GM12878 (cell line): ENCODE results near the gene TGFBR3. TPM values are rescaled to one million over a fixed set of nuclear protein-coding genes. Genes with fewer than 3 reads are reported as not detected.

Experiments
- ATAC-seq: fragments of 200-7000 bp; cut with Tn5 transposase; 3 replicates; pipeline ENCODE4 v1.9.1; 2020; ENCODE audit warnings: mild to moderate bottlenecking, moderate library complexity
- BruUV-seq: library from RNA; stranded (reverse); fragments of 400-500 nt; replicated peaks from 2 replicates; lab custom pipeline; 2021; lab: Mats Ljungman, UMichigan
- CTCF ChIA-PET: fragments of 300-600 bp; sonication (Branson Sonifier 250); formaldehyde crosslinking; extraction: SDS; loops from one replicate; lab custom pipeline; 2021; ENCODE audit warnings: inconsistent platforms; lab: Yijun Ruan, JAX
- POLR2A ChIA-PET: fragments of 350-600 bp; formaldehyde crosslinking; extraction: SDS; loops from one replicate; lab custom pipeline; 2021; ENCODE audit warnings: inconsistent platforms; lab: Charles Lee
- RAD21 ChIA-PET: fragments of 300-600 bp; sonication (Branson Sonifier 250); formaldehyde crosslinking; loops from one replicate; lab custom pipeline; 2023; ENCODE audit warnings: antibody characterized with exemption; ENCODE audit not compliant: unreplicated experiment; lab: Charles Lee
- SMC1A ChIA-PET: fragments of 300-600 bp; sonication (Branson Sonifier 250); formaldehyde crosslinking; loops from one replicate; lab custom pipeline; 2023; ENCODE audit not compliant: unreplicated experiment, uncharacterized antibody; lab: Charles Lee
- DNase-seq: peaks from one replicate; pipeline ENCODE4 v3.0.0-alpha.2; 2011; ENCODE audit warnings: low read depth, low spot score
- FAIRE-seq: peaks from 3 replicates; lab custom pipeline; 2011; peaks lifted over from hg19 to GRCh38; lab: Jason Lieb, UNC
- H2AFZ ChIP-seq: 2 replicates; pipeline ENCODE4 v1.6.0; 2011; ENCODE audit warnings: low read depth, low read length, control low read depth; ENCODE audit not compliant: control insufficient read depth
- H3K27ac ChIP-seq: 2 replicates; pipeline ENCODE4 v1.5.1; 2011; ENCODE audit warnings: control low read depth; ENCODE audit not compliant: control insufficient read depth, insufficient read depth
- H3K27me3 ChIP-seq, 2 experiments: replicated peaks in 1 of 2; 2 replicates each; pipeline versions ENCODE4 v1.6.0 to v1.6.1; 2011; ENCODE audit warnings: low read length in 1 of 2; ENCODE audit not compliant: control insufficient read depth in 2 of 2, insufficient read depth in 2 of 2
- H3K36me3 ChIP-seq, 2 experiments: 2 replicates each; pipeline ENCODE4 v1.5.1; 2011; ENCODE audit warnings: low read length in 1 of 2; ENCODE audit not compliant: control insufficient read depth in 2 of 2, insufficient read depth in 2 of 2
- H3K4me1 ChIP-seq: 2 replicates; pipeline ENCODE4 v1.6.1; 2011; ENCODE audit warnings: mild to moderate bottlenecking, low read length, moderate library complexity, mixed read lengths; ENCODE audit not compliant: control insufficient read depth, insufficient read depth
- H3K4me2 ChIP-seq: 2 replicates; pipeline ENCODE4 v1.6.0; 2011; ENCODE audit warnings: control low read depth; ENCODE audit not compliant: control insufficient read depth, insufficient read depth
- H3K4me3 ChIP-seq: fragments of 200-600 bp; sonication (generic); 2 replicates; pipeline ENCODE4 v1.5.1; 2016
- H3K79me2 ChIP-seq: 2 replicates; pipeline ENCODE4 v1.6.0; 2011; ENCODE audit warnings: low read length; ENCODE audit not compliant: control insufficient read depth, insufficient read depth
- H3K9ac ChIP-seq: 2 replicates; pipeline ENCODE4 v1.8.0; 2011; ENCODE audit warnings: low read length, control low read depth, mixed read lengths; ENCODE audit not compliant: control insufficient read depth, insufficient read depth
- H3K9me3 ChIP-seq: replicated peaks from 3 replicates; pipeline ENCODE4 v1.5.1; 2011; ENCODE audit warnings: mild to moderate bottlenecking, low read length; ENCODE audit not compliant: control insufficient read depth, insufficient read depth
- H4K20me1 ChIP-seq: 2 replicates; pipeline ENCODE4 v1.6.0; 2011; ENCODE audit not compliant: control insufficient read depth, insufficient read depth
- CBX3 ChIP-seq: fragments of 200-600 bp; sonication (generic); IDR thresholded peaks from 2 replicates; pipeline ENCODE4 v1.6.1; 2016; ENCODE audit warnings: low read depth, borderline replicate concordance
- CEBPB ChIP-seq, 2 experiments: fragments of 150-350 bp in 1 of 2; IDR thresholded peaks; 2 replicates each; pipeline ENCODE4 v1.6.1; 2012 to 2014; ENCODE audit warnings: low read depth in 2 of 2, low read length in 2 of 2, borderline replicate concordance in 1 of 2, inconsistent platforms in 1 of 2
- DPF2 ChIP-seq: fragments of 450-650 bp; IDR thresholded peaks from 2 replicates; pipeline ENCODE4 v1.6.1; 2017; ENCODE audit warnings: mild to moderate bottlenecking
- ESRRA ChIP-seq: IDR thresholded peaks from 2 replicates; pipeline ENCODE4 v1.6.1; 2012; ENCODE audit warnings: mild to moderate bottlenecking, low read length, improper control_type of control experiment
- HDAC2 ChIP-seq: fragments of 200-600 bp; sonication (generic); IDR thresholded peaks from 2 replicates; pipeline ENCODE4 v1.6.1; 2017
- IKZF2 ChIP-seq, 2 experiments: fragments of 450-650 bp; IDR thresholded peaks; 2 replicates each; pipeline ENCODE4 v1.6.1; 2017; ENCODE audit warnings: mild to moderate bottlenecking in 2 of 2, moderate library complexity in 2 of 2
- MTA2 ChIP-seq: fragments of 450-650 bp; IDR thresholded peaks from 2 replicates; pipeline ENCODE4 v1.6.1; 2016; ENCODE audit warnings: low read depth, mild to moderate bottlenecking, moderate library complexity
- MXI1 ChIP-seq: fragments of 150-350 bp; IDR thresholded peaks from 2 replicates; pipeline ENCODE4 v1.6.1; 2011; ENCODE audit warnings: low read depth, mild to moderate bottlenecking, inconsistent platforms, low read length, improper control_type of control experiment
- NFIC ChIP-seq: IDR thresholded peaks from 2 replicates; pipeline ENCODE4 v1.6.1; 2012; ENCODE audit warnings: low read depth, mild to moderate bottlenecking, inconsistent platforms, low read length, moderate library complexity
- PAX5 ChIP-seq: IDR thresholded peaks from 2 replicates; pipeline ENCODE4 v1.6.1; 2011; ENCODE audit warnings: low read depth, low read length, borderline replicate concordance
- RAD21 ChIP-seq: IDR thresholded peaks from 2 replicates; pipeline ENCODE4 v1.6.1; 2011; ENCODE audit warnings: mild to moderate bottlenecking, low read depth, low read length, moderate library complexity; ENCODE audit not compliant: insufficient read depth
- SIN3A ChIP-seq: IDR thresholded peaks from 2 replicates; pipeline ENCODE4 v1.6.1; 2012; ENCODE audit warnings: low read depth, low read length, improper control_type of control experiment
- TBL1XR1 ChIP-seq: IDR thresholded peaks from 2 replicates; pipeline ENCODE4 v1.6.1; 2012; ENCODE audit warnings: low read depth, low read length, improper control_type of control experiment
- TCF3 ChIP-seq: IDR thresholded peaks from 2 replicates; pipeline ENCODE4 v1.6.1; 2012; ENCODE audit warnings: low read depth, mild to moderate bottlenecking, low read length, borderline replicate concordance; ENCODE audit not compliant: insufficient read depth
- ZNF207 ChIP-seq: fragments of 450-650 bp; IDR thresholded peaks from 2 replicates; pipeline ENCODE4 v1.6.1; 2014; ENCODE audit warnings: antibody characterized with exemption, mild to moderate bottlenecking, borderline replicate concordance
- WGBS: methylation state at CpG from one replicate; pipeline ENCODE4 v1.1.6; 2016; ENCODE audit warnings: low lambda C conversion rate; ENCODE audit not compliant: insufficient replicate concordance, insufficient coverage; ENCODE audit errors: missing lambda C conversion rate; 5-methylcytosine and 5-hydroxymethylcytosine counted together
- in situ Hi-C: fragments of 300-500 bp; cut with MboI; formaldehyde crosslinking; loops from 9 replicates; pipeline ENCODE4 v1.14.3; 2018; ENCODE audit warnings: mixed read lengths
- intact Hi-C: fragments of 100-400 bp; cut with micrococcal nuclease; formaldehyde crosslinking; loops from one replicate; pipeline ENCODE4 v1.14.2; 2022; ENCODE audit not compliant: unreplicated experiment
- polyA plus RNA-seq, 11 experiments: library from polyadenylated mRNA; depleted of rRNA in 4 of 11; unstranded in 6 of 11; stranded (reverse) in 5 of 11; fragments of >200 nt; fragmentation: Nextera tagmentation in 4 of 11; fragmentation: Illumina TruSeq in 1 of 11; extraction: Ambion mirVana in 4 of 11; extraction: Trizol in 1 of 11; gene quantifications; 1 replicate in 1 of 11; 2 replicates in 10 of 11; pipeline versions ENCODE4 v1.2.1 to v1.2.3, GENCODE V29; 2011 to 2016; ENCODE audit warnings: inconsistent platforms in 2 of 11, missing spikeins in 2 of 11, low read depth in 1 of 11
- total RNA-seq, 4 experiments: library from RNA; depleted of rRNA in 3 of 4; stranded (reverse); fragments of >200 nt in 3 of 4; fragmentation: Illumina TruSeq in 1 of 4; extraction: Trizol in 1 of 4; gene quantifications; 2 replicates each; pipeline versions ENCODE4 v1.2.1 to v1.2.3, GENCODE V29; 2013 to 2021
- TF ChIP-seq, protein P1 (sequence below): fragments of 450-650 bp; formaldehyde crosslinking; IDR thresholded peaks from 2 replicates; pipeline ENCODE4 v1.4.0; 2022; ENCODE audit warnings: mild to moderate bottlenecking, moderate library complexity
- TF ChIP-seq, protein P2 (sequence below): fragments of 450-650 bp; IDR thresholded peaks from 2 replicates; pipeline ENCODE4 v1.6.1; 2017; ENCODE audit warnings: low read depth, mild to moderate bottlenecking, moderate library complexity
- TF ChIP-seq, protein P3 (sequence below): fragments of 450-650 bp; IDR thresholded peaks from 2 replicates; pipeline ENCODE4 v1.6.1; 2018; ENCODE audit warnings: mild to moderate bottlenecking, low read depth, moderate library complexity; ENCODE audit not compliant: partially characterized antibody

Gene TGFBR3
- total and polyA plus RNA-seq, 10 of the 15 experiments (the other 5 are each of a cell fraction or from before 2014, with no cell fraction given), result 2.7 to 16.5 (median 12.6) TPM

DNA sequence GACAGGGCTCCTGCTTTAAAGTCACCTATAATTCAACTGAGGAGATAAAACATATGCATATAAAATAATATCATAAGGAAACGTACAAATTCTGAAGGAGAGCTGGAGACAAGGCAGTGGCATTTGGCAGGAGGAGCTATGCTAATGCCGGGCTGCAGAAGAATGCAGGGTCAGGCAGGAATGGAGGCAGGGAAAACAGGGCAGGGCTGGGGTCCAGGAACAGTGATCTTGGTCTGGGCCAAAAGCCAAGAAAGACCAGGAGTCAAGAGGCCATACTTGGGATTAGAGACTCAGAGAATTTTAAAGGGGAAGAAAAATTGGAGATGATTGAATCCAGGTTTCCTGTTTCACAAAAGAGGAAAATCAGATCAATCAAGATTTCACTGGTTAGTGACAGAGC is 43.3 kb upstream of the TGFBR3 start:
- H3K4me2 ChIP-seq, result no peak overlapping the region
- CTCF ChIA-PET, result interaction anchor here (0.6 to 5.1 kb wide), 7 partner anchors 138 to 763 kb away, joined by 3 to 55 read pairs (median 5); no protein-coding TSS in a partner anchor
- DNase-seq, result no peak
- no peaks in the 10 kb centered on the region for H3K4me1 ChIP-seq
- H3K36me3 ChIP-seq, result no peaks in the 10 kb centered on the region
- H2AFZ ChIP-seq, result no peak overlapping the region; the same call in 1 of the 2 replicates
- no peaks in the 10 kb centered on the region for H3K9me3 ChIP-seq
- H3K79me2 ChIP-seq, result no peaks in the 10 kb centered on the region
- H4K20me1 ChIP-seq, result no peaks in the 10 kb centered on the region
- POLR2A ChIA-PET, result no interaction called here
- FAIRE-seq, result no peak
- H3K27ac ChIP-seq, result no peak overlapping the region
- no peak overlapping the region for H3K9ac ChIP-seq
- H3K27me3 ChIP-seq, result no peaks in the 10 kb centered on the region
- no peak for ATAC-seq
- RAD21 ChIA-PET, result interaction anchor here (0.7 to 1.3 kb wide), 5 partner anchors 170 to 762 kb away, joined by 3 to 4 read pairs (median 3); no protein-coding TSS in a partner anchor
- no peak overlapping the region for H3K4me3 ChIP-seq
- 25% methylated on average over 2 of the region's 2 CpGs for whole genome bisulfite sequencing
- in situ Hi-C loops (loop anchor here (5.0 to 10.0 kb wide), 3 partner anchors 417 to 764 kb away; no protein-coding TSS in a partner anchor), intact Hi-C loops (loop anchor here (5.0 kb wide), 2 partner anchors 522 to 762 kb away; no protein-coding TSS in a partner anchor)
- SMC1A ChIA-PET, result interaction anchor here (0.6 to 3.2 kb wide), 6 partner anchors 16 to 763 kb away, joined by 3 to 19 read pairs (median 3); no protein-coding TSS in a partner anchor
- no TSS peak for BruUV-seq
- no peak for TF ChIP-seq CBX3
- no peak for TF ChIP-seq DPF2
- no peak for TF ChIP-seq SIN3A
- TF ChIP-seq TCF3, result no peak
- TF ChIP-seq CEBPB (IDR thresholded peaks at IDR 0.05; ENCODE audit: borderline replicate concordance in 1 of 2, low read depth in 2 of 2, low read length in 2 of 2), result no peak
- no peak for TF ChIP-seq ZNF207
- TF ChIP-seq, protein P1, sequence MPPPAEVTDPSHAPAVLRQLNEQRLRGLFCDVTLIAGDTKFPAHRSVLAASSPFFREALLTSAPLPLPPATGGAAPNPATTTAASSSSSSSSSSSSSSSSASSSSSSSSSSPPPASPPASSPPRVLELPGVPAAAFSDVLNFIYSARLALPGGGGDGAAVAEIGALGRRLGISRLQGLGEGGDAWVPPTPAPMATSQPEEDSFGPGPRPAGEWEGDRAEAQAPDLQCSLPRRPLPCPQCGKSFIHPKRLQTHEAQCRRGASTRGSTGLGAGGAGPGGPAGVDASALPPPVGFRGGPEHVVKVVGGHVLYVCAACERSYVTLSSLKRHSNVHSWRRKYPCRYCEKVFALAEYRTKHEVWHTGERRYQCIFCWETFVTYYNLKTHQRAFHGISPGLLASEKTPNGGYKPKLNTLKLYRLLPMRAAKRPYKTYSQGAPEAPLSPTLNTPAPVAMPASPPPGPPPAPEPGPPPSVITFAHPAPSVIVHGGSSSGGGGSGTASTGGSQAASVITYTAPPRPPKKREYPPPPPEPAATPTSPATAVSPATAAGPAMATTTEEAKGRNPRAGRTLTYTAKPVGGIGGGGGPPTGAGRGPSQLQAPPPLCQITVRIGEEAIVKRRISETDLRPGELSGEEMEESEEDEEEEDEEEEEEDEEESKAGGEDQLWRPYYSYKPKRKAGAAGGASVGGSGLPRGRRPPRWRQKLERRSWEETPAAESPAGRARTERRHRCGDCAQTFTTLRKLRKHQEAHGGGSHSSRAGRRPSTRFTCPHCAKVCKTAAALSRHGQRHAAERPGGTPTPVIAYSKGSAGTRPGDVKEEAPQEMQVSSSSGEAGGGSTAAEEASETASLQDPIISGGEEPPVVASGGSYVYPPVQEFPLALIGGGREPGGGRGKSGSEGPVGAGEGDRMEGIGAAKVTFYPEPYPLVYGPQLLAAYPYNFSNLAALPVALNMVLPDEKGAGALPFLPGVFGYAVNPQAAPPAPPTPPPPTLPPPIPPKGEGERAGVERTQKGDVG (CRISPR knock-in tag), result no peak
- TF ChIP-seq HDAC2, result no peak
- TF ChIP-seq IKZF2 (IDR thresholded peaks at IDR 0.05), result no peak
- TF ChIP-seq, protein P2, sequence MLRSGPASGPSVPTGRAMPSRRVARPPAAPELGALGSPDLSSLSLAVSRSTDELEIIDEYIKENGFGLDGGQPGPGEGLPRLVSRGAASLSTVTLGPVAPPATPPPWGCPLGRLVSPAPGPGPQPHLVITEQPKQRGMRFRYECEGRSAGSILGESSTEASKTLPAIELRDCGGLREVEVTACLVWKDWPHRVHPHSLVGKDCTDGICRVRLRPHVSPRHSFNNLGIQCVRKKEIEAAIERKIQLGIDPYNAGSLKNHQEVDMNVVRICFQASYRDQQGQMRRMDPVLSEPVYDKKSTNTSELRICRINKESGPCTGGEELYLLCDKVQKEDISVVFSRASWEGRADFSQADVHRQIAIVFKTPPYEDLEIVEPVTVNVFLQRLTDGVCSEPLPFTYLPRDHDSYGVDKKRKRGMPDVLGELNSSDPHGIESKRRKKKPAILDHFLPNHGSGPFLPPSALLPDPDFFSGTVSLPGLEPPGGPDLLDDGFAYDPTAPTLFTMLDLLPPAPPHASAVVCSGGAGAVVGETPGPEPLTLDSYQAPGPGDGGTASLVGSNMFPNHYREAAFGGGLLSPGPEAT, result no peak
- no peak for TF ChIP-seq RAD21
- TF ChIP-seq, protein P3, sequence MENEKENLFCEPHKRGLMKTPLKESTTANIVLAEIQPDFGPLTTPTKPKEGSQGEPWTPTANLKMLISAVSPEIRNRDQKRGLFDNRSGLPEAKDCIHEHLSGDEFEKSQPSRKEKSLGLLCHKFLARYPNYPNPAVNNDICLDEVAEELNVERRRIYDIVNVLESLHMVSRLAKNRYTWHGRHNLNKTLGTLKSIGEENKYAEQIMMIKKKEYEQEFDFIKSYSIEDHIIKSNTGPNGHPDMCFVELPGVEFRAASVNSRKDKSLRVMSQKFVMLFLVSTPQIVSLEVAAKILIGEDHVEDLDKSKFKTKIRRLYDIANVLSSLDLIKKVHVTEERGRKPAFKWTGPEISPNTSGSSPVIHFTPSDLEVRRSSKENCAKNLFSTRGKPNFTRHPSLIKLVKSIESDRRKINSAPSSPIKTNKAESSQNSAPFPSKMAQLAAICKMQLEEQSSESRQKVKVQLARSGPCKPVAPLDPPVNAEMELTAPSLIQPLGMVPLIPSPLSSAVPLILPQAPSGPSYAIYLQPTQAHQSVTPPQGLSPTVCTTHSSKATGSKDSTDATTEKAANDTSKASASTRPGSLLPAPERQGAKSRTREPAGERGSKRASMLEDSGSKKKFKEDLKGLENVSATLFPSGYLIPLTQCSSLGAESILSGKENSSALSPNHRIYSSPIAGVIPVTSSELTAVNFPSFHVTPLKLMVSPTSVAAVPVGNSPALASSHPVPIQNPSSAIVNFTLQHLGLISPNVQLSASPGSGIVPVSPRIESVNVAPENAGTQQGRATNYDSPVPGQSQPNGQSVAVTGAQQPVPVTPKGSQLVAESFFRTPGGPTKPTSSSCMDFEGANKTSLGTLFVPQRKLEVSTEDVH, result no peak
- no peak for TF ChIP-seq TBL1XR1
- no peak for TF ChIP-seq NFIC
- TF ChIP-seq ESRRA, result no peak
- TF ChIP-seq MXI1, result no peak
- TF ChIP-seq MTA2, result no peak
- no peak for TF ChIP-seq PAX5
